Measurements from ENCODE around the gene GRAMD1C. TPM values are rescaled to one million over a fixed set of nuclear protein-coding genes. Genes with fewer than 3 reads are reported as not detected.

The GRAMD1C gene
- total RNA-seq, 1 donor from 2014 or later = 7.5 TPM

DNA sequence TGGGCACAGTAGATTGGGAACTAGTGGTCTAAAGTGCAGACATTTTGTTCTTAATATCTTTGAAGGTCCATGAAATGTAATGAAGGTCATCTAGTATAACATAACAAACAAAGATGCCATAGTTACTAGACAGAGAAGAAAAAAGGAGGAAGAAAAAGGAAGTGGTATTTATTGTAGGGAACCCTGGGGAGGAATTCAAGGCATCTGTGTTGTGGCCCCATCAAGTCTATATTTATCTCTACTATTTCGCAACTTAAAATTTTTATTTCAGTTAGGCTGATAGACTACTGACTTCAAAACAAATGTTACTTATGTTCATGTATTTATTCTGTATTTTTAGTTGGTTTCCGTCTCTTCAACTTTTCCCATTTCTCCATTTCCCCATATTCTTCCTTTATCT lies 60.3 kb downstream of the GRAMD1C start:
- H3K4me3 Mint-ChIP-seq = peak overlapping the region; percentile 25
- H3K4me1 Mint-ChIP-seq = peaks cover 16% of the 10 kb centered on the region
- no peak for TF ChIP-seq CTCF (IDR thresholded peaks at IDR 0.05; ENCODE audit: unreplicated experiment)
- peaks cover 4% of the 10 kb centered on the region for H3K9me3 Mint-ChIP-seq
- peaks cover 3% of the 10 kb centered on the region for H3K36me3 Mint-ChIP-seq
- DNase-seq (ENCODE audit: low spot score in 2 of 2, unreplicated experiment in 2 of 2) = no peak
- H3K27ac Mint-ChIP-seq = no peak overlapping the region
- no peaks in the 10 kb centered on the region for H3K27me3 Mint-ChIP-seq (ENCODE audit: low read depth)

DNA sequence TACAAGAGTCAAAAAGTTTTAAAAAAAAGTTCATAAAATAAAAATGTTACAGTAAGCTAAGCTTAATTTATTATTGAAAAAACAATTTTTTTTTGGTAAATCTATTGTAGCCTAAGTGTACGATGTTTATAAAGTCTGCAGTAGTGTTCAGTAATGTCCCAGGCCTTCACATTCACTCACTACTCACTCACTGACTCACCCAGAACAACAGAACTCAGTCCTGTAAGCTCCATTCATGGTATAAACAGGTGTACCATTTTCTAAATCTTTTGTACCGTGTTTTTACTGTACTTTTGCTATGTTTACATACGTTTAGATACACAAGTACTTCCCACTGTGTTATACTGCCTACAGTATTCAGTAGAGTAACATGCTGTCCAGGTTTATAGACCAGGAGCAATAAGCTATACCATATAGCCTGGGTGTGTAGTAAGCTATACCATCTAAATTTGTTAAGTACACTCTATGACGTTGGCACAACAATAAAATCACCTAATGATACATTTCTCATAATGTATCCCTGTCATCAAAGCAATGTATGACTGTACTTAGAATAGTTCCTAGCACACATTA lies 68.1 kb downstream of the GRAMD1C start:
- Mint-ChIP-seq H3K36me3 (peaks cover 9% of the 10 kb centered on the region), H3K9me3 (peaks cover 13% of the 10 kb centered on the region), H3K4me3 (no peak overlapping the region), H3K4me1 (no peaks in the 10 kb centered on the region), H3K27ac (no peak overlapping the region), H3K27me3 (ENCODE audit: low read depth) (no peaks in the 10 kb centered on the region)
- no peak for TF ChIP-seq CTCF (IDR thresholded peaks at IDR 0.05; ENCODE audit: unreplicated experiment)
- DNase-seq (ENCODE audit: low spot score in 2 of 2, unreplicated experiment in 2 of 2) = no peak

- H3K9me3 Mint-ChIP-seq = peaks cover 13% of the 10 kb centered on the region
- DNase-seq (ENCODE audit: low spot score in 2 of 2, unreplicated experiment in 2 of 2) = no peak
- peaks cover 9% of the 10 kb centered on the region for H3K36me3 Mint-ChIP-seq
- H3K4me1 Mint-ChIP-seq = no peaks in the 10 kb centered on the region
- no peak overlapping the region for H3K4me3 Mint-ChIP-seq
- H3K27ac Mint-ChIP-seq = no peak overlapping the region
- no peak for TF ChIP-seq CTCF (IDR thresholded peaks at IDR 0.05; ENCODE audit: unreplicated experiment)
- no peaks in the 10 kb centered on the region for H3K27me3 Mint-ChIP-seq (ENCODE audit: low read depth)
Measured at GRCh38 chr3:113908133-113908532, 69.5 kb downstream of the GRAMD1C start.

DNA sequence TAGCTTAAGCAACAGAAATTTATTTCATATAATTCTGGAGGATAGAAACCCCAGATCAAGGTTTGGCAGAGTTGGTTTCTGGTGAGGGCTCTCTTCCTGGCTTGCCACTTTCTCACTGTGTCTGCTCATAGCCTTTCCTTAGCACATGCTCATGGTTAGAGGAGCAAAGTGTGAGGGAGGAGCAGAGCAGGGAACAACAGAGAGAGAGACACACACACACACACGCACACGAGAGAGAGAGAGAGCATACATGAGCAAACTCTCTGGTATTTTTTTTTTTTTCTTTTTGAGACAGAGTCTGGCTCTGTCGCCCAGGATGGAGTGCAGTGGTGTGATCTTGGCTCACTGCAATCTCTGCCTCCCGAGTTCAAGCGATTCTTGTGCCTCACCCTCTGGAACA lies 72.4 kb downstream of the GRAMD1C start:
- no peaks in the 10 kb centered on the region for H3K27me3 Mint-ChIP-seq (ENCODE audit: low read depth)
- no peak overlapping the region for H3K4me3 Mint-ChIP-seq
- H3K4me1 Mint-ChIP-seq = no peaks in the 10 kb centered on the region
- no peaks in the 10 kb centered on the region for H3K36me3 Mint-ChIP-seq
- DNase-seq (ENCODE audit: low spot score in 2 of 2, unreplicated experiment in 2 of 2) = no peak
- no peaks in the 10 kb centered on the region for H3K9me3 Mint-ChIP-seq
- H3K27ac Mint-ChIP-seq = no peak overlapping the region
- TF ChIP-seq CTCF (IDR thresholded peaks at IDR 0.05; ENCODE audit: unreplicated experiment) = no peak

DNA sequence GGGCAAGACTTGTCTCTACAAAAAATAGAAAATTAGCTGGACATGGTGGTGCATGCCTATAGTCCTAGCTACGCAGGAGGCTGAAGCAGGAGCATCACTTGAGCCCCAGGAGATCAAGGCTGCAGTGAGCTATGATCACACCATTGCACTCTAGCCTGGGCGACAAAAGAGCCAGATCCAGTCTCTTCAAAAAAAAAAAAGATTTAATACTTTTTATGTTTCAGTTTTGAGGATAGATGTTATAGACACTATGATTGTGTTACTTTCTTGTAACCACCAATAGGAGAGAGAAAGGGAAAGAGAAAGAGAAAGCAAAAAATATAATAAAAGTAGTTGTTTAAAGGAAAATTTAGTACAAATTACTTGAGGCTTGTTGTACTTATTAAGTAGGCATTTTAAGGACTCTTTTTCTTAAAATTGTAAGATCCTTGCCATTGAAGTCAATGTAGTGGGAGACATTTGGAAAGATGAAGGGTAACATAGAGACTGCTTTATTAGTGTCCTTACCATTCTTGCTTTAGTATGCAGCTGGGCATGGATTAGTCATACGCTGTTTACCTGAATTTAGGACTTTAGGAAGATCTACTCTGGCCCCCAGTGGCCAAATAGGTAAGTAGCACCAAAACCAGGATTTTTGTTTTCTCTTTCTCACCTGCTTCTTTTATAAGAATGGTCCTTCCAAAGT lies 74.1 kb downstream of the GRAMD1C start:
- DNase-seq (ENCODE audit: low spot score in 2 of 2, unreplicated experiment in 2 of 2) = no peak
- Mint-ChIP-seq H3K27ac (no peak overlapping the region), H3K9me3 (no peaks in the 10 kb centered on the region), H3K27me3 (ENCODE audit: low read depth) (no peaks in the 10 kb centered on the region), H3K36me3 (no peaks in the 10 kb centered on the region), H3K4me1 (no peaks in the 10 kb centered on the region), H3K4me3 (no peak overlapping the region)
- TF ChIP-seq CTCF (IDR thresholded peaks at IDR 0.05; ENCODE audit: unreplicated experiment) = peak; percentile 52

Measured in mesothelial cell of epicardium (in vitro differentiated cells).